DMS 273 treated with DMSO at 0.1 percent for 48 hours (cell line): Measurements from ENCODE around the gene PRDX2.
A peak's percentile ranks its signal among the peaks of the same experiment; 100 is the strongest.

Experiments used
- DNase-seq: peaks from one replicate; lab custom pipeline; 2025; lab: John Stamatoyannopoulos, UW

PRDX2 gene

GRCh38 chr19:12792051-12792852, 9.3 kb downstream of the PRDX2 start:
- DNase-seq = no peak

DNA sequence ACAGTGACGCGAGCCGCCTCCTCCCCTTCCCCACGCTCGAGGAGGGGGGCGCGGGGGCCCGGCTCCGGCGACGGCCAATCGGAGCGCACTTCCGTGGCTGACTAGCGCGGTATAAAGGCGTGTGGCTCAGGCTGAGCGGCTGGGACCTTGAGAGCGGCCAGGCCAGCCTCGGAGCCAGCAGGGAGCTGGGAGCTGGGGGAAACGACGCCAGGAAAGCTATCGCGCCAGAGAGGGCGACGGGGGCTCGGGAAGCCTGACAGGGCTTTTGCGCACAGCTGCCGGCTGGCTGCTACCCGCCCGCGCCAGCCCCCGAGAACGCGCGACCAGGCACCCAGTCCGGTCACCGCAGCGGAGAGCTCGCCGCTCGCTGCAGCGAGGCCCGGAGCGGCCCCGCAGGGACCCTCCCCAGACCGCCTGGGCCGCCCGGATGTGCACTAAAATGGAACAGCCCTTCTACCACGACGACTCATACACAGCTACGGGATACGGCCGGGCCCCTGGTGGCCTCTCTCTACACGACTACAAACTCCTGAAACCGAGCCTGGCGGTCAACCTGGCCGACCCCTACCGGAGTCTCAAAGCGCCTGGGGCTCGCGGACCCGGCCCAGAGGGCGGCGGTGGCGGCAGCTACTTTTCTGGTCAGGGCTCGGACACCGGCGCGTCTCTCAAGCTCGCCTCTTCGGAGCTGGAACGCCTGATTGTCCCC, 10.1 kb downstream of the PRDX2 start, which contains the start of gene JUNB:
JUNB (plus strand) TSS at position 142 of the 706 bp plus-strand sequence; CDS start at position 428, 286 bp downstream.
- peak; percentile 86 for DNase-seq

GRCh38 chr19:12790628-12791344, 10.8 kb downstream of the PRDX2 start:
- DNase-seq = no peak

DNA sequence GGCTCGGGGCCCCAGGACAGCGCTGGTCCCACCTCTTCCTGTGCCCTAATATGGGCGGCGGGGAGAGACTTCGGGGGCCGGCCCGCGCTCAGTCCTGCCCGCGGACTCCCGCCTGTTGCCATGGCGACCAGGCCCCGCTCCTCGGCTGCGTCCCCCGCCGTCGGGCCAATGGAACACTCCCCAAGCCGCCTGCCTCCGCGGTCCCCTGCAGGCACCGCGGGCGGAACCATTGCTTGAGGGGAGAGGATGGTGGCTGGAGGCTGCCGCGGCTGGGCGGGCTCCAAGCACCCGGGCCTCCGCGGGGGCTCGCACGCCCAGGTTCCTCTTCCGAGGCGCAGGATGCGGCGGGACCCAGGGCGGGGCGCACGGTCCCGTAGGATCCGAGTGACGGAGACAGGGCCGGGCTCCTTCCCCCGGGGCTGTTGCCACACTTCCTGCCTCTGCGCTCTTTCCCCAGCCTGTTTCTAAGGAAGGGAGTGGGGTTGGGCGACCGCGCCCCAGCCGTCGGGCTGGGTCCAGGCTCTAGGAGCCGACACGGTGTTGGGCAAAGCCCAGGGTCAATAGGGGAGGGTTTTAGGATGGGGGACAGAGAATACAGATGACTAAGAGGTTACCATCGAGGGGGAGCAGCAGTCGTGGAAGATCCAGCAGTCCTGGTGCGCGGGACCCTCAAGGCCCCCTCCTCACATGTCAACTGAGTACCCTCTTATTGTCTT, 11.5 kb downstream of the PRDX2 start:
- DNase-seq = peak; percentile 92

DNA sequence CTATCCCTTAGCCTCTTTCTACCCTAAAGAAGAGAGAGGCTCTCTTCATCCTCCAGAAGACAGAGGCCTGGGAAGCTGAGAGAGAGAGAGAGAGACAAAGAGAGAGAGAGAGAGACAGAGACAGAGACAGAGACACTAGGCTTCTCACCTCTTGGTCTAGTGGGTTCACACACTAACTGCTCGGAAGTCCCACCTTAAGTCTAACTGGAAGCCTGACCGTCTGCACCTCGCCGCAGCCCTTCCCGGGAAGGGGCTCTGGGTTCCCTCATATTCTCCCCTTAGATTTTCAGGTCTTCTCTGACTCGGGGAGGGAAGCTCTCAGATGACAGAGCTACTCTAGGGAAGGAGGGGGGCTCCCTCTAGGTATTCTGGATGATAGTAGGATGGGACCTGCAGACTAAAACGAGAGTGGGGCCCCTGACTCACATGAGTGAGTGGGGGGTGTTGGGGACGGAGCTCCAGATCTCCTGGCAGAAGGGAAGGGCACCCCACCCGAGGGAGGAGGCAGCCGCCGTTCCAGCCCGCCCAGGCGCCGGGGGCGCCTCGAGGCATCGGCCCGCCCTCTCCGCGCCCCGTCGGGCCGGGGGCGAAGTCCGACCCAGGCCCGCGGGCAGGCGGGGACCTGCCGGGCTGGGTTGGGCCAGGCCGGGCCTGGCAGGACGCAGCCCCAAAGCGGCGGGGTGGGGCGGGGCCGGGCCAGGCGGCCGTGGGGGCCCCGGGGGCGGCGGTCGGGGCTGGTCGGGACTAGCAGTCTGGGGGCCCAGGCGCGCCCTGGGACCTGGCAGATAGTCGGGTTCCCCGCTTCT, 12.3 kb downstream of the PRDX2 start:
- no peak for DNase-seq

DNA sequence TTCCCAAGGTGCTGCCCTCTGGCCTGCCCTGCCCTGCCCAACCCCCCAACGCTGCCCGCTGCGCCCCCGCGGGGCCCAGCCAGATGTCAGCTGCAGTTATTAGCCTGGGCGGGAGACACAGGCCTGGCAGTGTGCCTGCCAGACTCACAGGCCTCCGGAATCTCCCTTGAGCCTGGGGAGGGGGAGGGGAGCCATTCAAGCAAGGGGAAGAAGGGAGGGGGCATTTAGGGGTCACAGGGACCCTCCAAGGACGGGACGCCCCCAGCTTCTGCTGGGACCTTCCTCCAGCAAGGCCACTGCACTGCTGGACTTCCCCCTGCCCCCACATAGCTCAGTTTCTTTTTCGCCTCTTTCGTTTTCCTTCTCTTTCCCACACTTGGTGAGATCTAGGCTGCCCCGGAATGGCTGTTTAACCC, 12.9 kb downstream of the PRDX2 start:
- DNase-seq = peak; percentile 75

DNA sequence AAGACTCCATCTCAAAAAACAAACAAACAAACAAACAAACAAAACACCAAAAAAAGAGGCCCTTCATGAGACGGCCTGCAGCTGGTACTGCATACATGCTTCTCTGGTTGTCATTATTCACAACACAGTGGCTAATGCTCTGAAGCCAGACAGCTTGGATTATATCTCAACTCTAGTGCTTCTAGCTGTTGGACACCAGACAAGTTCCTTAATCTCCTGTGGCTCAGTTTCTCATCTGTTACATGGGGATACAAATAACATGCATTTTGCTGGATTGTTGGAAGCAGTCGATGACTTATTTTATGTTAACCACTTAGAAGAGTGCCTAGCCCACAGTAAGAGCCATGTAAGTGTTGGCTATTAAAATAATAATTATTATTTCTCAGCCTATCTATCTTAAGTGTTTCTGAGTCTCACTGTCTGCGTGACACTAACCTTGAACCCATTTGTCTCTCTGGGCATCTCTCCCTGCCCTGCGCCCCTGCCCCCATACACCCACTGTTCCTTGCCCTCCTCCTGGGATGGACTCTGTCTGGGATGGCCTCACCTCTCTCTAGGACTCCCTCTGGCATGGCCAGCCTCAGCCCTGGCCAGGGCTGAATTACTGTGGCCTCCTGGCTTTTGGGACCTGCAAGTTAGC, 13.4 kb downstream of the PRDX2 start:
- peak; percentile 41 for DNase-seq

GRCh38 chr19:12787458-12787857, 14.1 kb downstream of the PRDX2 start:
- DNase-seq = no peak

DNA sequence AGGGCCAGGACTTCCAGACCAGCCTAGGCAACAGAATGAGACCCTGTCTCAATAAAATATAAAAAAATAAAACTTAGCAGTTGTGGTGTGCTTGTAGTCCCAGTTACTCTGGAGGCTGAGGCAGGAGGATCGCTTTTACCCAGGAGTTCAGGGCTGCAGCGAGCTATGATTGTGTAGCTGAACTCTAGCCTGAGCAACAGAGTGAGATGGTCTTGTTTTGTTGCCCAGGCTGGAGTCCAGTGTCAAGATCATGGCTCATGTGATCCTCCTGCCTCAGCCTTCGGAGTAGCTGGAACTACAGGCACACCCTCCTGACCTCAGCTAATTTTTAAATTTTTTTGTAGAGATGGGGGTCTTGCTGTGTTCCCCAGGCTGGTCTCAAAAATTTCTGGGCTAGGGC, 14.6 kb downstream of the PRDX2 start:
- DNase-seq = no peak

DNA sequence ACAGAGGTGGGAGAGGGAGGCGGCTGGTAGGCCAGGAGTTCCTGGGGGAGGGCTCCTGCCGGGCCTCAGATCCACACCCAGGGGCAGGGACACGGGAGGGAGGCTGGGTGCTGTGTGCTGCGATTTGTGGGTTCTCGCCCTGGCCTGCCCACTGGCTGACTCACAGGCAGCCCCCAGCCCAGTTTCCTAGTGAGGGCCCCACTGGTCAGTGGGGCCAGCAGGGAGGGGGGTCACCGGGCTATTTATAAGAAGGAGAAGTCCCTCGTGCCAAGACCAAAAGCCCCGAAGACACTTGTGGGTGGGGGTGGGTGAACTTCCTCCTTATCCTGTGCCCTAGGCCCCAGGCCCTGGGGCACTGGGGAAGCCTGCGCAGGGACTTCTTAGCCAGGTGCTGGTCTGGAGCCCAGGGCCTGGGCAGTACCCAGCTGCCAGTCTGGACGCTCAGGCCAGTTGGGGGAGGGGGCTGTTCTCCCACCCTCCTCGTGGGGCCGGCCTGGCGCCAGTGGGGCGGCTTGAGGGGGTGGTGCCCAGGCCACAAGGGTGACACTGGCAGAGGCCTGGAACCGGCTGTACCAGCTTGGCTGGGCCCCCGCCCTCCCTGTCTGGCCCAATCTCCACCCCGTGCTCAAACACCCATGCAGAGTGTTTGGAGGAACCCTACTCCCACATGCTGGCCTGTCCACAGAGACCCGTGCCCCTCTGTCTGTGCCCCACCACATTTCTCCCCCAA, 15.3 kb downstream of the PRDX2 start:
- no peak for DNase-seq

DNA sequence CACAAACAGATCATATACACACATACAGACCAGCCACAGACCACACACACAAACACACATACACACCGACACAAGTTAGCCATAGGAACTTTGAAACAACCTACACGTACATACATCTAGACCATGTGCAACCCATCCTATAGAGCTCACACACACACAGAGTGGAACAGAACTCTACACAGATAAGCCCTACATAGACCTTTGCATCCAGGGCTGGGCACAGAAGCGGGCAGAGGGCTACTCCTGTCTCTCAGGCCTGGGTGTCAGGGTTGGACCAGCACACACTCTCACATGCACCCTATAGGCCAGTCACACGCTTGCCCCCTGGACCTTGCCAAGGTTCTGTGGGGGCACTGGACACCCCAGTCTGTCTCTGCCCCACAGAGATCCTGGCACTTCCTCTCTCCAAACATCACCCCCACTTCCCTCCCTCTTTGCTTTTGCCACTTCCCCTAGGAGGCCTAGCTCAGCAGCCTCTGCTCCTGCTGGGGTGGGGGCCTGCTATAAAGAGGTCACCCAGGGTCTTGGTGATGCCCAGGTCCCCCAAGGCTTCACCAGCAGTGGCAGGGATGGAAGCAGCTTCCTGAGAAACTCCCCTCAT, 16.1 kb downstream of the PRDX2 start:
- DNase-seq = no peak

DNA sequence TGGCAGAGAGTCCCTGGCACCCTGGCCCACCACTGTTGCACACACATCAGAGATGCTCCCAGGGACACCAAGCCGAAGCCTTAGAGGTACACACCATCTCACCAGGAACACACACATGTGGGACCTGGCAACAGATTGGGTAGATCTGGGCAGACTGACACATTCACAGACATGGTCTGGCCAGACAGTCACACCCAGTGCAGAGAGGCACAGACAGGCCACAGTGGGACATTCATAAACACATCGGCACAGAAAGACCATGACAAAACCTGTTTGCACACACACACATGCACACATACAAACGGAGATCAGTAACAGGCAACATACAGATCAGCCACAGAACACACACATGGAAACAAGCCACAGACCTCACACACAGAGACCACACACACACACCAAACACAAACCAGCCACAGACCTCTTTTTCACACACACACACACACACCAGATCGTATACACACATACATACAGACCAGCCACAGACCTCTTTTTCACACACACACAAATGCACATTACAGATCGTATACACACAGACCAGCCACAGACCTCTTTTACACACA, 16.6 kb downstream of the PRDX2 start:
- no peak for DNase-seq

GRCh38 chr19:12784394-12784870, 17.2 kb downstream of the PRDX2 start:
- no peak for DNase-seq

- DNase-seq = no peak
Measured at GRCh38 chr19:12783849-12784393, 17.7 kb downstream of the PRDX2 start.

GRCh38 chr19:12783291-12783848, 18.2 kb downstream of the PRDX2 start:
- no peak for DNase-seq

- DNase-seq = peak; percentile 45
Measured at GRCh38 chr19:12782424-12783290, 18.9 kb downstream of the PRDX2 start.

- no peak for DNase-seq
Measured at GRCh38 chr19:12782174-12782423, 19.5 kb downstream of the PRDX2 start.
